Lower leg skin (tissue), 3 donors: ENCODE measurements around the gene TRPC3.

Source experiments
- CTCF ChIP-seq, 3 donors: fragments of 450-650 bp; IDR thresholded peaks; one replicate each; pipeline ENCODE4 v1.5.1; 2016; ENCODE audit warnings: antibody characterized with exemption in 3 of 3, mild to moderate bottlenecking in 3 of 3, moderate library complexity in 2 of 3
- POLR2A ChIP-seq, 2 donors: fragments of 450-650 bp; IDR thresholded peaks; one replicate each; pipeline ENCODE4 v1.6.1; 2016 to 2017; ENCODE audit warnings: antibody characterized with exemption in 2 of 2, mild to moderate bottlenecking in 1 of 2, moderate library complexity in 1 of 2

DNA sequence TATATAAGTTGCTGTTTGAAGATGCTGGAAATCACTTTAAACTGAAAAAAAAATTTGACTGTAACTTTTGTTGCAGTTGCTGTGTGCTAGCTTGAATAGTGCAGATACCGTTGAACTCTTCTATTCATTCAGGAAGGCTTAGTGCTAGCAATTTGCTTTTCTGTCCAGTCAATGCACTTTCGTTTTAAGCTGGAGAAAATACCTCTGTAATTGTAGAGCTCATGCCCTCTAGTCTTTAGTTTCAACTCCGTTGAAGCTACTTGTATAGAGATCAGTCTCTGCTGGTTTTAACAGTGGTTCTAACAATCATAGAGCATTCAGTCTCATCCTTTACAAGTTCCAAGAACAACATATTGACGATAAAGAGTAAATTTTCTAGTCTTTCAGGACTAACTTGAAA, 49.0 kb upstream of the TRPC3 start:
- no peak for TF ChIP-seq CTCF (IDR thresholded peaks at IDR 0.05)
- TF ChIP-seq POLR2A (IDR thresholded peaks at IDR 0.05) = no peak
